Glutamatergic neuron (in vitro differentiated cells): ENCODE results near the gene SMAD3. TPM values are rescaled to one million over a fixed set of nuclear protein-coding genes. Genes with fewer than 3 reads are reported as not detected.

Source experiments
- DNase-seq: peaks from one replicate; pipeline ENCODE4 v3.0.0; 2022
- H3K27ac Mint-ChIP-seq: one replicate; pipeline ENCODE4 v1.8.0; 2020; ENCODE audit warnings: mild to moderate bottlenecking, mixed read lengths, inconsistent platforms; ENCODE audit not compliant: unreplicated experiment
- H3K27me3 Mint-ChIP-seq: one replicate; pipeline ENCODE4 v1.8.0; 2020; ENCODE audit warnings: mild to moderate bottlenecking, moderate library complexity, mixed read lengths, inconsistent platforms; ENCODE audit not compliant: unreplicated experiment
- H3K36me3 Mint-ChIP-seq: one replicate; pipeline ENCODE4 v1.8.0; 2020; ENCODE audit warnings: mild to moderate bottlenecking, mixed read lengths, inconsistent platforms; ENCODE audit not compliant: unreplicated experiment
- H3K4me1 Mint-ChIP-seq: one replicate; pipeline ENCODE4 v1.8.0; 2020; ENCODE audit warnings: mild to moderate bottlenecking, low read depth, mixed read lengths, inconsistent platforms; ENCODE audit not compliant: unreplicated experiment
- H3K4me3 Mint-ChIP-seq: one replicate; pipeline ENCODE4 v1.8.0; 2020; ENCODE audit warnings: mild to moderate bottlenecking, mixed read lengths, inconsistent platforms; ENCODE audit not compliant: unreplicated experiment
- H3K9me3 Mint-ChIP-seq: one replicate; pipeline ENCODE4 v1.8.0; 2020; ENCODE audit warnings: mild to moderate bottlenecking, moderate library complexity, mixed read lengths, inconsistent platforms; ENCODE audit not compliant: unreplicated experiment
- total RNA-seq: library from RNA; stranded (reverse); fragmentation: NEBNext Ultra II Directional; extraction: Animal tissue kit (Norgen Biotek cat#: 25700); gene quantifications from one replicate; pipeline ENCODE4 v1.2.1, GENCODE V29; 2021; ENCODE audit not compliant: unreplicated experiment
- TF ChIP-seq, protein P1 (sequence below): fragments of 200-600 bp; sonication (generic); IDR thresholded peaks from one replicate; pipeline ENCODE4 v1.5.0; 2021; ENCODE audit not compliant: partially characterized antibody, unreplicated experiment

SMAD3 gene
- total RNA-seq, 1 donor from 2014 or later: 5.0 TPM

DNA sequence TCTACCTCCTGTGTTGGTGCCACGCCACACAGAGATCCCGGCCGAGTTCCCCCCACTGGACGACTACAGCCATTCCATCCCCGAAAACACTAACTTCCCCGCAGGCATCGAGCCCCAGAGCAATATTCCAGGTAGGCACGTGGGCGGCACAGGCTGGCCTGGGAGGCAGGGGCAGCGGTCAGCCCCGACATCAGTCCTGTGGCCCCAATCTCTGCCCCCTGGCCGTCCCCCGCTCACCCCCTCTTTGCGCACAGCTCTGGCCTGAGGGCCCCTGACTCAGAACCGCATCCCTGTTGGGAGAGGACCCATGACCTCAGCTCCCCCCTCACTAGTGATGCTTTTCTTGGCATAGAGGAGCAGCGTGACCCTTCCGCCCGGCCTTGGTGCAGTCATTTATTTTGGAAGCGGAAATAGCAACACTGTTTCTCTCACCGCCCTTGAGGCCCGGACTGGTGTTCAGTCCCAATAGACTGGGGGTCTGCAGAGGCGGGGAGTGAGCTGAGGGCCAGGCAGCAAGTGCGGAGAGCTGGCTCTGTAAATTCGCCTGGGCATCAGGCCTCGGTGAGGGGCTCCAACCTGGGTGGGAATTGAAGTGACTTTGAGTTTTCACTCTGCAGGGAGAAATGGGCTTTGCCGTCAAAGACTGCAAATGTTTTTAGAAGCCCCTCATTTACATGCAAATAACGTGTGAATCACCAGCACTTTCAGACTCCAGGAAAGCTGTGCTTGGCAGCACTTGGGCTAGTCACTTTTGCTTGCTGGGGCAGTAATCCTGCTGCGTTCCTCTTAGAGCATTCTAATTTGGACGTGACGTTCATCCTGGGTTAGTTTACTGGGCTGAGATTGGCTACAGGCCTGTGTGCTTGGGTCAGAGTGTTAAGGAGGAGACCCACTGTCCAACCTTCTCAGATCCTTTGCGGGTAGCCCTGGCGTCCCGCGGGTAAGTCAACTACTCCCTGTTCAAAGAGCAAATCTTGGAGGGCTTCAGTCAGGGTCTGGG, 100.2 kb downstream of the SMAD3 start:
- Mint-ChIP-seq H3K4me1 (peaks cover 4% of the 10 kb centered on the region), H3K36me3 (no peaks in the 10 kb centered on the region), H3K9me3 (no peaks in the 10 kb centered on the region), H3K27me3 (peaks cover 5% of the 10 kb centered on the region), H3K4me3 (no peak overlapping the region), H3K27ac (peak overlapping the region; percentile 53)
- TF ChIP-seq, protein P1, sequence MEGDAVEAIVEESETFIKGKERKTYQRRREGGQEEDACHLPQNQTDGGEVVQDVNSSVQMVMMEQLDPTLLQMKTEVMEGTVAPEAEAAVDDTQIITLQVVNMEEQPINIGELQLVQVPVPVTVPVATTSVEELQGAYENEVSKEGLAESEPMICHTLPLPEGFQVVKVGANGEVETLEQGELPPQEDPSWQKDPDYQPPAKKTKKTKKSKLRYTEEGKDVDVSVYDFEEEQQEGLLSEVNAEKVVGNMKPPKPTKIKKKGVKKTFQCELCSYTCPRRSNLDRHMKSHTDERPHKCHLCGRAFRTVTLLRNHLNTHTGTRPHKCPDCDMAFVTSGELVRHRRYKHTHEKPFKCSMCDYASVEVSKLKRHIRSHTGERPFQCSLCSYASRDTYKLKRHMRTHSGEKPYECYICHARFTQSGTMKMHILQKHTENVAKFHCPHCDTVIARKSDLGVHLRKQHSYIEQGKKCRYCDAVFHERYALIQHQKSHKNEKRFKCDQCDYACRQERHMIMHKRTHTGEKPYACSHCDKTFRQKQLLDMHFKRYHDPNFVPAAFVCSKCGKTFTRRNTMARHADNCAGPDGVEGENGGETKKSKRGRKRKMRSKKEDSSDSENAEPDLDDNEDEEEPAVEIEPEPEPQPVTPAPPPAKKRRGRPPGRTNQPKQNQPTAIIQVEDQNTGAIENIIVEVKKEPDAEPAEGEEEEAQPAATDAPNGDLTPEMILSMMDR: no peak
- DNase-seq: no peak

DNA sequence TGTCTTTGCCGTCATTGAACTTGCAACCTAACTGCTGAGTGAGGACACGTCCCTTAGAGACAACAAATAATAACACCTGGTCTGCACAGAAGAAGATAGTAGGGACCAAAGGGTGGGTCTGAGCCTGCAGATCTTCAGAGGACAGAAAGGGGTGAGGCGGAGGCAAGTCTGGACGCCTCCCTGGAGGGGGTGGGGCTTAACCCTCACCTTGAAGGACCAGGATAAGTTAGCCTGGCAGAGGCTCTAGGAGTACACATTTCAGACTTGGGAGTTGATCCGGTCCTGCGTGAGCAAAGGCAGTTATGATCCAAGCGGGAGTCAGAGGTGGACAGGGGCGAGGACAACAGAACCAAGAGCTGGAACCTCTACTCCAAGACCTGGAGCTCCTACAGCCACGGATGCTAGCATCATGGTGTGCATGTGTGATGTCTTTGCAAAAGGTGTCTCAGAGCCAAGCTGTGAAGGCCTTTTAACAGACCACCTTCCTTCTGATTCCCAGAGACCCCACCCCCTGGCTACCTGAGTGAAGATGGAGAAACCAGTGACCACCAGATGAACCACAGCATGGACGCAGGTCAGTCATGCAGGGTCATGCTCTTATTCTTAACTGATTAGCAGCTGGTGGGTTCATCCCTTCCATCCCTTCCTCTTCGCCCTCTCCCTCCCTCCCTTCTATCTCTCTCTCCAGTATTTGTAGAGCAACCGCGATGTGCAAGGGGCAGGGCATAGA, 101.0 kb downstream of the SMAD3 start:
- TF ChIP-seq, protein P1: no peak
- H3K4me3 Mint-ChIP-seq: no peak overlapping the region
- H3K9me3 Mint-ChIP-seq: no peaks in the 10 kb centered on the region
- no peaks in the 10 kb centered on the region for H3K36me3 Mint-ChIP-seq
- no peak for DNase-seq
- no peak overlapping the region for H3K27ac Mint-ChIP-seq
- peaks cover 5% of the 10 kb centered on the region for H3K27me3 Mint-ChIP-seq
- peaks cover 4% of the 10 kb centered on the region for H3K4me1 Mint-ChIP-seq

DNA sequence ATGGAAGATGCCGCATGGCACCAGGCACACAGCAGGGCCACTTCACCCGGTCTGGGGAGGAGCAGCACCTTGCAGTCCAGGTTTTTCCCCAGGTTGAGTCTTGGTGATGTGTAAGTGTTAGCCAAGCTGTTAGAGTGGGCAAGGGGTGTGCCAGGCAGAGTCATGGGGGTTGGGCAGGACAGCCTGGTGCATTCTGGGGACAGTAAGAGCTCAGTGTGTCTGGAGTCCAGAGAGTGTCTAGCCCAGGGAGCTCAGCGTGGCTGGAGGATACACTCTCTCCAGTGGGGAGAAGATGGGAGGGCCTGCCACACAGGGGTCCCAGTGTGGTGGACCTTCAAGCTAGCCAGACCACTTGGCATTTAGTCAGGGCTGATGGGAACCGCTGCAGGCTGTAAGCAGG, 101.7 kb downstream of the SMAD3 start:
- no peak overlapping the region for H3K4me3 Mint-ChIP-seq
- peaks cover 5% of the 10 kb centered on the region for H3K27me3 Mint-ChIP-seq
- DNase-seq: no peak
- H3K9me3 Mint-ChIP-seq: no peaks in the 10 kb centered on the region
- peaks cover 2% of the 10 kb centered on the region for H3K4me1 Mint-ChIP-seq
- no peak overlapping the region for H3K27ac Mint-ChIP-seq
- H3K36me3 Mint-ChIP-seq: no peaks in the 10 kb centered on the region
- TF ChIP-seq, protein P1: no peak

DNA sequence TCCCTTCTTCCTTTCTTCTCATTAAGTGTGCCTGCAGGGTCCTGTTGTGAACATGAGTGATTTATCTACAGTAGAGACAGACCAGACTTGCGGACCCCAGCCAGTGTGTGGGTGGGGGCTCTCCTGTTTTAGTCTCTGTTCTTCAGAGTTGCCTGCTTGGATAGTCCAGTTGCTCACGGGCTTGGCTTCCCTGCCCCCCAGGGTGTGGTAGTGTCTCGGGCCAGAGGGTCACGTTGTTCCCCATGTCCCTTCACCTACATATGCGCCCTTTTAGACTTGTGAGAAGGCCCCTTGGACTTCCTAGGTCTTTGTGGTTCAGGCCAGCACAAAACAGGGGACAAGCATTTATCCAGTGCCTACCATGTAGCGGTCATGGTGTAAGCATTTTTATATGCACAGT, 103.3 kb downstream of the SMAD3 start:
- no peaks in the 10 kb centered on the region for H3K9me3 Mint-ChIP-seq
- peaks cover 2% of the 10 kb centered on the region for H3K4me1 Mint-ChIP-seq
- H3K27me3 Mint-ChIP-seq: no peaks in the 10 kb centered on the region
- H3K36me3 Mint-ChIP-seq: no peaks in the 10 kb centered on the region
- no peak overlapping the region for H3K27ac Mint-ChIP-seq
- TF ChIP-seq, protein P1: no peak
- DNase-seq: no peak
- H3K4me3 Mint-ChIP-seq: no peak overlapping the region
